Mammary epithelial cell (primary cell): ENCODE data around the gene EXOSC5.

Experiments used
- EZH2 ChIP-seq: IDR thresholded peaks from 2 replicates; pipeline ENCODE4 v1.6.1; 2012; ENCODE audit warnings: low read length, inconsistent platforms, borderline replicate concordance
- TF ChIP-seq, protein P1 (sequence below), 2 donors: IDR thresholded peaks in 1 of 2; conservative IDR thresholded peaks in 1 of 2; 2 replicates each; pipeline ENCODE4 v1.5.1; 2011 to 2012; ENCODE audit warnings: inconsistent platforms in 2 of 2, low read length in 2 of 2, mild to moderate bottlenecking in 2 of 2, control low read depth in 1 of 2, low read depth in 1 of 2; ENCODE audit not compliant: insufficient read depth in 1 of 2; ENCODE audit errors: extremely low read depth in 1 of 2

DNA sequence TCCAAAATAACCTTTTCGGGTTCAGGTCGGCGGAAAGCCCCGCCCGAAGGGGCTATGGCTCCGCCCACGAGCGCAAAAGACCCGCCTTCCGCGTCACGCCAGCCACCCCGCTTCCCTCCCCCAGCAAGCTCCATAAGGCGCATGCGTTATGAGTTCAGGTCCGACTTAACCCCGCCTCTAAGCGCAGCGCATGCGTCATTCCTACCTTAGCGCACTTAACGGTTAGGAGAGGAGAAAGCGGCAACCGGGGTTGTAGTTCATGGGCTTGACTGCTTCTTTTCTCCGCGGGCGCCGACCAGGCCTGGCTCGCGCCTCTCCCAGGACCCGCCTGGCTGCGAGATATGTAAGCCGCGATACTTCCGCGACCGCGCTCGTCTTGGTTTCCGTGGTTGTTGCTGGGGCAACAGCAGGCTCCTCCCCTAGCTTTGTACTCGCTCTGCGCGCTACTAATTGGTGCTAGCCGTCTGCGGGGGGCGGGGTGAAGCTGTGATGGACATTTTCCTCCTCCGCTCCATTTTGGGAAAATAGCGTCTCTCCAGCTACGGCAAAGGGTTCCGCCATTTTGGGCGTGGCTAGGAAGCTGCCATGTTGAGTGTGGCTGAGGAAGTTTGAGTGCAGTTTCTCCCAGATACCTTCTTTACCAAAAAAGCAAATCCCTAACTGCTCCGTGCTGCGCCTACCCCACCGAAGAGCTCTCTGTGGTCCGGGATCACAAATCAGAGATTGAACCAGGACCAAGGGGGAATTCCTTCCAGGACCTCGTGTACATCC lies 33.2 kb downstream of the EXOSC5 start, which contains the start of gene B9D2:
- no peak for TF ChIP-seq EZH2
- TF ChIP-seq, protein P1, sequence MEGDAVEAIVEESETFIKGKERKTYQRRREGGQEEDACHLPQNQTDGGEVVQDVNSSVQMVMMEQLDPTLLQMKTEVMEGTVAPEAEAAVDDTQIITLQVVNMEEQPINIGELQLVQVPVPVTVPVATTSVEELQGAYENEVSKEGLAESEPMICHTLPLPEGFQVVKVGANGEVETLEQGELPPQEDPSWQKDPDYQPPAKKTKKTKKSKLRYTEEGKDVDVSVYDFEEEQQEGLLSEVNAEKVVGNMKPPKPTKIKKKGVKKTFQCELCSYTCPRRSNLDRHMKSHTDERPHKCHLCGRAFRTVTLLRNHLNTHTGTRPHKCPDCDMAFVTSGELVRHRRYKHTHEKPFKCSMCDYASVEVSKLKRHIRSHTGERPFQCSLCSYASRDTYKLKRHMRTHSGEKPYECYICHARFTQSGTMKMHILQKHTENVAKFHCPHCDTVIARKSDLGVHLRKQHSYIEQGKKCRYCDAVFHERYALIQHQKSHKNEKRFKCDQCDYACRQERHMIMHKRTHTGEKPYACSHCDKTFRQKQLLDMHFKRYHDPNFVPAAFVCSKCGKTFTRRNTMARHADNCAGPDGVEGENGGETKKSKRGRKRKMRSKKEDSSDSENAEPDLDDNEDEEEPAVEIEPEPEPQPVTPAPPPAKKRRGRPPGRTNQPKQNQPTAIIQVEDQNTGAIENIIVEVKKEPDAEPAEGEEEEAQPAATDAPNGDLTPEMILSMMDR (conservative IDR thresholded peaks at IDR 0.05 in 1 of 2, IDR thresholded peaks at IDR 0.05 in 1 of 2; ENCODE audit: extremely low read depth in 1 of 2, insufficient read depth in 1 of 2, low read depth in 1 of 2, low read length in 2 of 2), result no peak
